SK-N-SH (cell line): ENCODE data around the gene CFTR. TPM values are rescaled to one million over a fixed set of nuclear protein-coding genes. Genes with fewer than 3 reads are reported as not detected.

ENCODE experiments used
- CTCF ChIA-PET: fragments of 300-600, 350-600 bp; formaldehyde crosslinking; extraction: SDS; loops from one replicate; lab custom pipeline; 2021; lab: Yijun Ruan, JAX
- POLR2A ChIA-PET: fragments of 350-600 bp; sonication (Branson Sonifier 250); formaldehyde crosslinking; extraction: SDS; loops from one replicate; lab custom pipeline; 2020; ENCODE audit warnings: antibody characterized with exemption, inconsistent platforms; lab: Yijun Ruan, JAX
- DNase-seq: peaks from one replicate; pipeline ENCODE4 v3.0.0; 2012
- H2AFZ ChIP-seq: fragments of 200-600 bp; sonication (generic); 2 replicates; pipeline ENCODE4 v1.8.1; 2016; ENCODE audit warnings: antibody characterized with exemption, mild to moderate bottlenecking, low read depth
- H3F3A ChIP-seq: fragments of 200-600 bp; sonication (generic); replicated peaks from 2 replicates; pipeline ENCODE3; 2016; ENCODE audit warnings: antibody characterized with exemption, mild to moderate bottlenecking; ENCODE audit not compliant: insufficient read depth
- H3K27ac ChIP-seq, 2 experiments: fragments of 200-500 bp in 1 of 2; fragments of 200-600 bp in 1 of 2; sonication (Bioruptor generic) in 1 of 2; sonication (generic), shearing (Covaris generic) in 1 of 2; 2 replicates each; pipeline versions ENCODE4 v1.5.1 to v1.6.1; 2014 to 2016; ENCODE audit warnings: low read depth in 2 of 2, inconsistent platforms in 1 of 2, low read length in 1 of 2, mild to moderate bottlenecking in 1 of 2, mixed read lengths in 1 of 2
- H3K27me3 ChIP-seq: fragments of 200-600 bp; sonication (generic), shearing (Covaris generic); 2 replicates; pipeline ENCODE4 v1.6.1; 2016; ENCODE audit warnings: mixed run types; ENCODE audit not compliant: insufficient read depth
- H3K36me3 ChIP-seq, 2 experiments: fragments of 200-500 bp in 1 of 2; fragments of 200-600 bp in 1 of 2; sonication (Bioruptor generic) in 1 of 2; sonication (generic) in 1 of 2; replicated peaks in 1 of 2; 2 replicates each; pipeline versions ENCODE3 to v1.5.1; 2014 to 2016; ENCODE audit warnings: low read length in 1 of 2, mild to moderate bottlenecking in 1 of 2; ENCODE audit not compliant: insufficient read depth in 2 of 2, control insufficient read depth in 1 of 2
- H3K4me1 ChIP-seq, 2 experiments: fragments of 200-500 bp in 1 of 2; fragments of 200-600 bp in 1 of 2; sonication (Bioruptor generic) in 1 of 2; sonication (generic), shearing (Covaris generic) in 1 of 2; 2 replicates each; pipeline versions ENCODE4 v1.5.1 to v1.6.1; 2014 to 2016; ENCODE audit warnings: low read depth in 1 of 2, low read length in 1 of 2, mixed run types in 1 of 2; ENCODE audit not compliant: insufficient read depth in 2 of 2, control insufficient read depth in 1 of 2
- H3K4me2 ChIP-seq: fragments of 200-600 bp; sonication (generic), shearing (Covaris generic); 2 replicates; pipeline ENCODE4 v1.6.1; 2017; ENCODE audit warnings: mixed run types
- H3K4me3 ChIP-seq, 2 experiments: fragments of 200-500 bp in 1 of 2; fragments of 200-600 bp in 1 of 2; sonication (Bioruptor generic) in 1 of 2; sonication (generic), shearing (Covaris generic) in 1 of 2; 2 replicates each; pipeline versions ENCODE4 v1.5.1 to v1.8.1; 2014 to 2016; ENCODE audit warnings: low read depth in 2 of 2, inconsistent platforms in 1 of 2, low read length in 1 of 2, mild to moderate bottlenecking in 1 of 2, mixed read lengths in 1 of 2, moderate library complexity in 1 of 2
- H3K79me2 ChIP-seq: fragments of 200-600 bp; sonication (generic); 2 replicates; pipeline ENCODE4 v1.8.1; 2017; ENCODE audit warnings: mild to moderate bottlenecking; ENCODE audit not compliant: insufficient read depth
- H3K9ac ChIP-seq: fragments of 200-600 bp; sonication (generic); 2 replicates; pipeline ENCODE4 v1.6.1; 2017; ENCODE audit warnings: mixed run types
- H3K9me2 ChIP-seq: fragments of 200-600 bp; sonication (generic); 2 replicates; pipeline ENCODE4 v1.6.1; 2017; ENCODE audit warnings: mixed run types
- H3K9me3 ChIP-seq: fragments of 200-600 bp; sonication (generic); 2 replicates; pipeline ENCODE4 v1.6.1; 2017; ENCODE audit warnings: mixed run types, mild to moderate bottlenecking, moderate library complexity
- H4K20me1 ChIP-seq: fragments of 200-600 bp; sonication (generic); 2 replicates; pipeline ENCODE4 v1.6.1; 2017; ENCODE audit warnings: mild to moderate bottlenecking, mixed run types; ENCODE audit not compliant: insufficient read depth
- ELF1 ChIP-seq: IDR thresholded peaks from 2 replicates; pipeline ENCODE4 v1.4.0; 2012
- EP300 ChIP-seq, 2 experiments: IDR thresholded peaks; 2 replicates each; pipeline versions ENCODE4 v1.4.0 to v1.6.1; 2012; ENCODE audit warnings: borderline replicate concordance in 1 of 2, low read depth in 1 of 2, low read length in 1 of 2
- EZH2phosphoT487 ChIP-seq: fragments of 200-600 bp; sonication (generic); IDR thresholded peaks from 2 replicates; pipeline ENCODE4 v1.6.1; 2017; ENCODE audit warnings: low read depth, mixed run types, mild to moderate bottlenecking, antibody characterized with exemption, moderate library complexity, borderline replicate concordance
- FOXJ3 ChIP-seq: sonication (generic); formaldehyde crosslinking; IDR thresholded peaks from 2 replicates; pipeline ENCODE4 v1.5.1; 2020; ENCODE audit warnings: mild to moderate bottlenecking, missing genetic modification reagents
- GABPA ChIP-seq: IDR thresholded peaks from 2 replicates; pipeline ENCODE4 v1.4.0; 2012; ENCODE audit warnings: low read depth, mild to moderate bottlenecking
- JUND ChIP-seq: IDR thresholded peaks from 2 replicates; pipeline ENCODE4 v1.4.0; 2012
- MXI1 ChIP-seq: IDR thresholded peaks from 2 replicates; pipeline ENCODE4 v1.6.1; 2012; ENCODE audit warnings: mild to moderate bottlenecking, low read depth, low read length, improper control_type of control experiment
- YY1 ChIP-seq: IDR thresholded peaks from 2 replicates; pipeline ENCODE4 v1.4.0; 2012; ENCODE audit warnings: low read depth, mild to moderate bottlenecking
- WGBS: methylation state at CpG from one replicate; pipeline ENCODE4 v1.1.6; 2017; ENCODE audit warnings: low lambda C conversion rate; 5-methylcytosine and 5-hydroxymethylcytosine counted together
- polyA plus RNA-seq, 3 experiments: library from polyadenylated mRNA; depleted of rRNA; stranded (reverse); fragments of >200 nt; gene quantifications; 2 replicates each; pipeline ENCODE4 v1.2.3, GENCODE V29; 2012
- TF ChIP-seq, protein P1 (sequence below): IDR thresholded peaks from 2 replicates; pipeline ENCODE4 v1.4.0; 2012; ENCODE audit warnings: low read depth
- TF ChIP-seq, protein P2 (sequence below): fragments of 200-600 bp; sonication (generic); IDR thresholded peaks from 2 replicates; pipeline ENCODE4 v1.6.1; 2017; ENCODE audit warnings: antibody characterized with exemption, mild to moderate bottlenecking, moderate library complexity
- TF ChIP-seq, protein P3 (sequence below): fragments of 150-350 bp; IDR thresholded peaks from 2 replicates; pipeline ENCODE4 v1.6.1; 2016; ENCODE audit warnings: mild to moderate bottlenecking, low read depth, low read length
- TF ChIP-seq, protein P4 (sequence below): fragments of 150-350 bp; IDR thresholded peaks from 2 replicates; pipeline ENCODE4 v1.6.1; 2017; ENCODE audit warnings: antibody characterized with exemption, low read length, low read depth, borderline replicate concordance

CFTR gene
- polyA plus RNA-seq, 1 of the 3 experiments (the other 2 are of a cell fraction) = not detected

DNA sequence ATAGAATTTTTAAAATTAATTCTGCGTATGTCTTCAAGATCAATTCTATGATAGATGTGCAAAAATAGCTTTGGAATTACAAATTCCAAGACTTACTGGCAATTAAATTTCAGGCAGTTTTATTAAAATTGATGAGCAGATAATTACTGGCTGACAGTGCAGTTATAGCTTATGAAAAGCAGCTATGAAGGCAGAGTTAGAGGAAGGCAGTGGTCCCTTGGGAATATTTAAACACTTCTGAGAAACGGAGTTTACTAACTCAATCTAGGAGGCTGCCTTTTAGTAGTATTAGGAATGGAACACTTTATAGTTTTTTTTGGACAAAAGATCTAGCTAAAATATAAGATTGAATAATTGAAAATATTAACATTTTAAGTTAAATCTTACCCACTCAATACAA, 70.8 kb downstream of the CFTR start:
- no peaks in the 10 kb centered on the region for H3F3A ChIP-seq
- no peaks in the 10 kb centered on the region for H3K36me3 ChIP-seq
- POLR2A ChIA-PET = no interaction called here
- no peaks in the 10 kb centered on the region for H3K4me1 ChIP-seq
- 7% methylated on average over 2 of the region's 2 CpGs for WGBS
- TF ChIP-seq YY1 (no peak), EZH2phosphoT487 (no peak), GABPA (no peak), EP300 (IDR thresholded peaks at IDR 0.05; ENCODE audit: borderline replicate concordance in 1 of 2, low read depth in 1 of 2, low read length in 1 of 2) (no peak), FOXJ3 (CRISPR knock-in tag) (no peak), ELF1 (no peak)
- TF ChIP-seq, protein P1, sequence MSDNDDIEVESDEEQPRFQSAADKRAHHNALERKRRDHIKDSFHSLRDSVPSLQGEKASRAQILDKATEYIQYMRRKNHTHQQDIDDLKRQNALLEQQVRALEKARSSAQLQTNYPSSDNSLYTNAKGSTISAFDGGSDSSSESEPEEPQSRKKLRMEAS = no peak
- TF ChIP-seq, protein P2, sequence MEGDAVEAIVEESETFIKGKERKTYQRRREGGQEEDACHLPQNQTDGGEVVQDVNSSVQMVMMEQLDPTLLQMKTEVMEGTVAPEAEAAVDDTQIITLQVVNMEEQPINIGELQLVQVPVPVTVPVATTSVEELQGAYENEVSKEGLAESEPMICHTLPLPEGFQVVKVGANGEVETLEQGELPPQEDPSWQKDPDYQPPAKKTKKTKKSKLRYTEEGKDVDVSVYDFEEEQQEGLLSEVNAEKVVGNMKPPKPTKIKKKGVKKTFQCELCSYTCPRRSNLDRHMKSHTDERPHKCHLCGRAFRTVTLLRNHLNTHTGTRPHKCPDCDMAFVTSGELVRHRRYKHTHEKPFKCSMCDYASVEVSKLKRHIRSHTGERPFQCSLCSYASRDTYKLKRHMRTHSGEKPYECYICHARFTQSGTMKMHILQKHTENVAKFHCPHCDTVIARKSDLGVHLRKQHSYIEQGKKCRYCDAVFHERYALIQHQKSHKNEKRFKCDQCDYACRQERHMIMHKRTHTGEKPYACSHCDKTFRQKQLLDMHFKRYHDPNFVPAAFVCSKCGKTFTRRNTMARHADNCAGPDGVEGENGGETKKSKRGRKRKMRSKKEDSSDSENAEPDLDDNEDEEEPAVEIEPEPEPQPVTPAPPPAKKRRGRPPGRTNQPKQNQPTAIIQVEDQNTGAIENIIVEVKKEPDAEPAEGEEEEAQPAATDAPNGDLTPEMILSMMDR = no peak
- TF ChIP-seq, protein P3, sequence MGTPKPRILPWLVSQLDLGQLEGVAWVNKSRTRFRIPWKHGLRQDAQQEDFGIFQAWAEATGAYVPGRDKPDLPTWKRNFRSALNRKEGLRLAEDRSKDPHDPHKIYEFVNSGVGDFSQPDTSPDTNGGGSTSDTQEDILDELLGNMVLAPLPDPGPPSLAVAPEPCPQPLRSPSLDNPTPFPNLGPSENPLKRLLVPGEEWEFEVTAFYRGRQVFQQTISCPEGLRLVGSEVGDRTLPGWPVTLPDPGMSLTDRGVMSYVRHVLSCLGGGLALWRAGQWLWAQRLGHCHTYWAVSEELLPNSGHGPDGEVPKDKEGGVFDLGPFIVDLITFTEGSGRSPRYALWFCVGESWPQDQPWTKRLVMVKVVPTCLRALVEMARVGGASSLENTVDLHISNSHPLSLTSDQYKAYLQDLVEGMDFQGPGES = no peak
- H3K79me2 ChIP-seq = no peaks in the 10 kb centered on the region
- H3K9me3 ChIP-seq = no peaks in the 10 kb centered on the region
- H4K20me1 ChIP-seq = no peaks in the 10 kb centered on the region
- H3K27ac ChIP-seq = no peak overlapping the region
- CTCF ChIA-PET = interaction anchor here (0.8 to 0.9 kb wide), 2 partner anchors 78 to 165 kb away, joined by 3 to 4 read pairs; no protein-coding TSS in a partner anchor
- H2AFZ ChIP-seq = no peak overlapping the region
- DNase-seq = no peak
- no peak overlapping the region for H3K4me3 ChIP-seq
- no peak overlapping the region for H3K4me2 ChIP-seq
- no peaks in the 10 kb centered on the region for H3K9me2 ChIP-seq
- no peak overlapping the region for H3K9ac ChIP-seq
- H3K27me3 ChIP-seq = no peaks in the 10 kb centered on the region

DNA sequence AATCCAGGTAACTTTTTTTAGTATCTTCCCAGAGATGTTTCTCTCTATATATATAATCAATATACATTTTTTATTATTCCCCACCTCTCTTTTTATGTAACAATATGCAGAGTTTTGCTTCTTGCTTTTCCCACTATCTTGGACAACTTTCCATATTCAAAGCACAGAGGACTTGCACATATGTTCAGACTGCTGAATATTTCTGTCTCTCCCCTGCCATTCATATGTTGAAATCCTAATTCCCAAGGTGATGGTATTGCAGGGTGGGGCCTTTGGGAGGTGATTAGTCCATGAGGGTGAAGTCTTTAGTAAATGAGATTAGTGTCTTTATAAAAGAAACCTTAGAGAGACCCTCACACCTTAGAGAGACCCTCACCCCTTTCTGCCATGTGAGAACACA, 72.8 kb downstream of the CFTR start:
- no peak overlapping the region for H2AFZ ChIP-seq
- H3K4me1 ChIP-seq = no peaks in the 10 kb centered on the region
- no peaks in the 10 kb centered on the region for H3K9me3 ChIP-seq
- H3F3A ChIP-seq = no peaks in the 10 kb centered on the region
- TF ChIP-seq EP300 (IDR thresholded peaks at IDR 0.05; ENCODE audit: borderline replicate concordance in 1 of 2, low read depth in 1 of 2, low read length in 1 of 2) (no peak), JUND (no peak), ELF1 (no peak), MXI1 (no peak)
- TF ChIP-seq, protein P4, sequence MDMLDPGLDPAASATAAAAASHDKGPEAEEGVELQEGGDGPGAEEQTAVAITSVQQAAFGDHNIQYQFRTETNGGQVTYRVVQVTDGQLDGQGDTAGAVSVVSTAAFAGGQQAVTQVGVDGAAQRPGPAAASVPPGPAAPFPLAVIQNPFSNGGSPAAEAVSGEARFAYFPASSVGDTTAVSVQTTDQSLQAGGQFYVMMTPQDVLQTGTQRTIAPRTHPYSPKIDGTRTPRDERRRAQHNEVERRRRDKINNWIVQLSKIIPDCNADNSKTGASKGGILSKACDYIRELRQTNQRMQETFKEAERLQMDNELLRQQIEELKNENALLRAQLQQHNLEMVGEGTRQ = no peak
- TF ChIP-seq, protein P1 = no peak
- H3K4me2 ChIP-seq = no peak overlapping the region
- no peak overlapping the region for H3K4me3 ChIP-seq
- DNase-seq = no peak
- ChIA-PET CTCF (no interaction called here), POLR2A (no interaction called here)
- H3K36me3 ChIP-seq = no peaks in the 10 kb centered on the region
- H3K79me2 ChIP-seq = no peaks in the 10 kb centered on the region
- no peaks in the 10 kb centered on the region for H3K9me2 ChIP-seq
- H3K27ac ChIP-seq = no peak overlapping the region
- H4K20me1 ChIP-seq = no peaks in the 10 kb centered on the region
- no peak overlapping the region for H3K9ac ChIP-seq
- H3K27me3 ChIP-seq = no peaks in the 10 kb centered on the region
